Fibroblast of mammary gland (primary cell): Measurements from ENCODE around the gene SGCA.

Source experiments
- DNase-seq: peaks from one replicate; pipeline ENCODE4 v3.0.0-alpha.2; 2010; ENCODE audit warnings: low read depth
- H3K4me3 ChIP-seq: 2 replicates; pipeline ENCODE4 v1.5.1; 2011; ENCODE audit warnings: low read depth, mild to moderate bottlenecking, low read length, moderate library complexity; ENCODE audit not compliant: control insufficient read depth
- CTCF ChIP-seq: conservative IDR thresholded peaks from 2 replicates; pipeline ENCODE4 v1.5.1; 2011; ENCODE audit warnings: low read depth, low read length, inconsistent platforms; ENCODE audit not compliant: control insufficient read depth, insufficient read depth

SGCA gene

DNA sequence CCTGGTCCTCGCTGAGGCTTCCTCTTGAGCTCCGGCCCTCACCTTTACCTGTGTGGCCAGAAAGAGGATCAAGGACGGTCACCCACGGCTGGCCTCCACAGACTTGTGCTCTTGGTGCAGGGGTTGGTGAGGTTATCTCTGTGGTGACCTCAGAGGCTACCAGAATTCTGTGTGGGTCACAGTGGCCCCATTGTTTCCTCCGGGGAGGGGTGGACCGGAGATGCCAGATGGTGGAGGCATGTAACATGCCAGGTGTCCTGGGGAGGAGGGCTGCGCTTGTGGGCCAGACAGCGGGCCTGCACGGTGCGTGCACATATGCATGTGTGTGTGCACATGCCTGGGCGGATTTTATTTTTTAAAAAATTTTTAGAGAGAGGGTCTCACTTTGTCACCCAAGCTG is 6.3 kb downstream of the SGCA start:
- no peak for DNase-seq
- TF ChIP-seq CTCF, result no peak
- no peak overlapping the region for H3K4me3 ChIP-seq

- DNase-seq, result no peak
- TF ChIP-seq CTCF, result no peak
- no peak overlapping the region for H3K4me3 ChIP-seq
These were observed 7.1 kb downstream of the SGCA start for GRCh38 chr17:50172936-50173334.

GRCh38 chr17:50173335-50173941 is 7.6 kb downstream of the SGCA start:
- peak; percentile 90 for DNase-seq
- H3K4me3 ChIP-seq, result no peak overlapping the region
- TF ChIP-seq CTCF, result no peak

GRCh38 chr17:50174444-50174843 is 8.6 kb downstream of the SGCA start:
- no peak for DNase-seq
- TF ChIP-seq CTCF, result no peak
- no peak overlapping the region for H3K4me3 ChIP-seq

- no peak for TF ChIP-seq CTCF
- peak; percentile 43 for DNase-seq
- no peak overlapping the region for H3K4me3 ChIP-seq
These were observed 9.4 kb downstream of the SGCA start for GRCh38 chr17:50175035-50175807.

GRCh38 chr17:50176559-50177357 is 11.0 kb downstream of the SGCA start:
- no peak for DNase-seq
- TF ChIP-seq CTCF, result no peak
- H3K4me3 ChIP-seq, result no peak overlapping the region
